ENCODE measurements around the gene NAT14.

NAT14 gene

GRCh38 chr19:55472463-55472862, 12.5 kb upstream of the NAT14 start:
- no peak for DNase-seq

- DNase-seq = no peak
These were observed 11.6 kb upstream of the NAT14 start for GRCh38 chr19:55473225-55474012.

GRCh38 chr19:55474269-55475265, 10.4 kb upstream of the NAT14 start:
- no peak for DNase-seq

- peak; percentile 98 for DNase-seq
These were observed 8.8 kb upstream of the NAT14 start, which contains the start of gene ZNF628 for GRCh38 chr19:55476100-55476775. TSS of gene ZNF628 (plus strand) at chr19:55476617. CDS start at chr19:55479911, 3,294 bp downstream.

GRCh38 chr19:55477905-55478304, 7.1 kb upstream of the NAT14 start:
- DNase-seq = no peak

GRCh38 chr19:55478364-55478763, 6.6 kb upstream of the NAT14 start:
- no peak for DNase-seq

- DNase-seq = no peak
These were observed 5.9 kb upstream of the NAT14 start for GRCh38 chr19:55479045-55479444.

GRCh38 chr19:55479451-55480230, 5.3 kb upstream of the NAT14 start:
- no peak for DNase-seq

GRCh38 chr19:55481148-55481793, 3.7 kb upstream of the NAT14 start:
- no peak for DNase-seq

GRCh38 chr19:55481794-55482155, 3.2 kb upstream of the NAT14 start:
- DNase-seq = no peak

- DNase-seq = no peak
These were observed 2.6 kb upstream of the NAT14 start for GRCh38 chr19:55482156-55482961.

GRCh38 chr19:55482967-55483705, 1.9 kb upstream of the NAT14 start:
- no peak for DNase-seq

GRCh38 chr19:55483706-55484592, 1.0 kb upstream of the NAT14 start:
- DNase-seq = no peak

- DNase-seq = no peak
These were observed 537 bp downstream of the NAT14 start for GRCh38 chr19:55485439-55486011.

GRCh38 chr19:55486043-55486970, 1.3 kb downstream of the NAT14 start:
- no peak for DNase-seq

- no peak for DNase-seq
These were observed 2.3 kb downstream of the NAT14 start for GRCh38 chr19:55486971-55487923.
